Measurements from ENCODE around the gene ZBED1.
"Not testable (repeated sequence)": the region's sequence is repeated elsewhere in the genome, so short reads cannot be mapped to it uniquely, and the experiment has no call there.

ZBED1 gene

GRCh38 chrX:2474280-2474962, 26.4 kb downstream of the ZBED1 start:
- no peak overlapping the region for H3K4me3 ChIP-seq (ENCODE audit: control insufficient read depth, low read depth, low read length)
- no peak for TF ChIP-seq CTCF (IDR thresholded peaks at IDR 0.05; ENCODE audit: control insufficient read depth, insufficient read depth, low read depth, low read length, missing control alignments)
- DNase-seq (ENCODE audit: low read depth): no peak

DNA sequence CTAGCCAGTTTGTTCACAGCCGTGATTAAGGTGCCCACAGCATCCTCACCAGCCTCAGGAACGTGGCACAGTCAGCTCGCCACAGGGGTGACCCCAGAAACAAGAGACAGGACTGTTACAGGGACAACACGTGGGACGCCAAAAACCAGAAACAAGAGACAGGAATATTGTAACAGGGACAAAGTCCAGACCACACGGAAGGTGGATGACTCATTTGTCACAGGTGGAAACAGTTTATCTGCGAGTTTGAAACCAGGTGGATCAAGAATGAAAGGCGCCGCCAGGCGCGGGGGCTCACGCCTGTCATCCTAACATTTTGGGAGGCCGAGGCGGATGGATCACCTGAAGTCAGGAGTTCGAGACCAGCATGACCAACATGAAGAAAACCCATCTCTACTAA, 27.7 kb downstream of the ZBED1 start:
- not testable (repeated sequence) for H3K4me3 ChIP-seq (ENCODE audit: control insufficient read depth, low read depth, low read length); DNase-seq (ENCODE audit: low read depth)

DNA sequence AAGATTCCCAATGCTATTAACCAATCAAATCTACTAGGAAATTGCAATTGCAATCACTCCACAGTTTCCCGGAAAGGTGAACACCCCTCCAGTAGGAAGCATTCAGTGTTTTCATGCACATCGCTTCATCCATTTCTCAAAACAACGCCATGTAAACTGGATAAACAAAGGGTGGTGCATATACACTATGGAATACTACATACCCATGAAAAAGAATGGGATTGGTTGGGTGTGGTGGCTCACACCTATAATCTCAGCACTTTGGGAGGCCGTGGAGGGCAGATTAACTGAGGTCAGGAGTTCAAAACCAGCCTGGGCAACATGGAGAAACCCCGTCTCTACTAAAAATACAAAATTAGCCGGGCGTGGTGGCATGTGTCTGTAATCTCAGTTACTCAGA, 29.1 kb downstream of the ZBED1 start:
- no peak overlapping the region for H3K4me3 ChIP-seq (ENCODE audit: control insufficient read depth, low read depth, low read length)
- TF ChIP-seq CTCF (IDR thresholded peaks at IDR 0.05; ENCODE audit: control insufficient read depth, insufficient read depth, low read depth, low read length, missing control alignments): no peak
- DNase-seq (ENCODE audit: low read depth): no peak

- not testable (repeated sequence) for DNase-seq (ENCODE audit: low read depth)
These were observed 29.6 kb downstream of the ZBED1 start for GRCh38 chrX:2471126-2471525.

GRCh38 chrX:2469852-2470251, 30.9 kb downstream of the ZBED1 start:
- not testable (repeated sequence) for H3K4me3 ChIP-seq (ENCODE audit: control insufficient read depth, low read depth, low read length); DNase-seq (ENCODE audit: low read depth)

More at GRCh38 chrX:2471126-2471525, 29.6 kb downstream of the ZBED1 start:
- not testable (repeated sequence) for H3K4me3 ChIP-seq (ENCODE audit: control insufficient read depth, low read depth, low read length)

DNA sequence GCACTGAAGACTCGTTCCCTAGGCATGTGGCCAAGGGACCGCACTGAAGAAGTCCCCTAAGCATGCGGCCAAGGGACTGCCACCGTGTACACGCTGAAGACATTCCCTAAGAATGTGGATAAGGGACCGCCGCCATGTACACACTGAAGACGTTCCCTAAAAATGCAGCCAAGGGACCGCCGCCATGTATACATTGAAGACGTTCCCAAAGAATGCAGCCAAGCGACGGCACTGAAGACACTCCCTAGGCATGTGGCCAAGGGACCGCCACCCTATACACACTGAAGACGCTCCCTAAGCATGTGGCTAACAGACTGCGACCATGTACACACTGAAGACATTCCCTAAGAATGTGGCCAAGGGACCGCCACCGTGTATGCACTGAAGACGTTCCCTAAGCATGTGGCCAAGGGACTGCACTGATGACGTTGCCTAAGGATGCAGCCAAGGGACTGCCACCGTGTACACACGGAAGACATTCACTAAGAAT, 31.5 kb downstream of the ZBED1 start:
- TF ChIP-seq CTCF (IDR thresholded peaks at IDR 0.05; ENCODE audit: control insufficient read depth, insufficient read depth, low read depth, low read length, missing control alignments): no peak
- DNase-seq (ENCODE audit: low read depth): no peak
- H3K4me3 ChIP-seq (ENCODE audit: control insufficient read depth, low read depth, low read length): no peak overlapping the region

- no peak for TF ChIP-seq CTCF (IDR thresholded peaks at IDR 0.05; ENCODE audit: control insufficient read depth, insufficient read depth, low read depth, low read length, missing control alignments)
- H3K4me3 ChIP-seq (ENCODE audit: control insufficient read depth, low read depth, low read length): no peak overlapping the region
- DNase-seq (ENCODE audit: low read depth): no peak
These were observed 32.2 kb downstream of the ZBED1 start for GRCh38 chrX:2468261-2469195.

DNA sequence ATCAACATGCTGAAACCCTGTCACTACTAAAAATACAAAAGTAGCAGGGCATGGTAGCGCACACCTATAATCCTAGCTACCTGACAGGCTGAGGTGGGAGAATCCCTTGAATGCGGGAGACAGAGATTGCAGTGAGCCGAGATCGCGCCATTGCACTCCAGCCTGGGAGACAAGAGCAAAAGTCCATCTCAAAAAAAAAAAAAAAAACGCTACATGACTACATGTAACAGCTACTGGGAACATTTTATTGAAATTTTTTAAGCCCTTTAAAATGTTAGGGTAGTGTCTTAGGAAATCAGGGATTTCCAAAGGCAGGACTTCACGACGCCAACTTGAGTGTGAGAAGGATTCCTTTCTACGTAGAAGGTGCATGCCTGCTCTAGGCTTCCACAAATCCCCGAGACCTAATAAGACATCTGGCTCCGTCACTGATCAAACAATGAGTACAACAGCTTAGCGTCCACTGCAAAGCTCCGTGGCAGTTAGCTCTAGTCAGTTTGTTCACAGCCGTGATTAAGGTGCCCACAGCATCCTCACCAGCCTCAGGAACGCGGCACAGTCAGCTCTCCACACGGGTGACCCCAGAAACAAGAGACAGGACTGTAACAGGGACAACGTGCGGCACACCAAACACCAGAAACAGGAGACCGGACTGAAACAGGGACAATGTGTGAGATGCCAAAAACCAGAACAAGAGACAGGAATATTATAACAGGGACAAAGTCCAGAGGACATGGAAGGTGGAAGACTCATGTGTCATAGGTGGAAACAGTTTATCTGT, 33.7 kb downstream of the ZBED1 start:
- no peak for DNase-seq (ENCODE audit: low read depth)
- H3K4me3 ChIP-seq (ENCODE audit: control insufficient read depth, low read depth, low read length): no peak overlapping the region
- no peak for TF ChIP-seq CTCF (IDR thresholded peaks at IDR 0.05; ENCODE audit: control insufficient read depth, insufficient read depth, low read depth, low read length, missing control alignments)
